SKM-1 (cell line): ENCODE measurements around the gene RBM7.
A peak's percentile ranks its signal among the peaks of the same experiment; 100 is the strongest.

Source experiments
- DNase-seq: peaks from one replicate; lab custom pipeline; 2025; ENCODE audit not compliant: unreplicated experiment; lab: John Stamatoyannopoulos, UW

The RBM7 gene, protein sequence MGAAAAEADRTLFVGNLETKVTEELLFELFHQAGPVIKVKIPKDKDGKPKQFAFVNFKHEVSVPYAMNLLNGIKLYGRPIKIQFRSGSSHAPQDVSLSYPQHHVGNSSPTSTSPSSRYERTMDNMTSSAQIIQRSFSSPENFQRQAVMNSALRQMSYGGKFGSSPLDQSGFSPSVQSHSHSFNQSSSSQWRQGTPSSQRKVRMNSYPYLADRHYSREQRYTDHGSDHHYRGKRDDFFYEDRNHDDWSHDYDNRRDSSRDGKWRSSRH

GRCh38 chr11:114400216-114400914 is at the start of gene RBM7, which contains the start of gene C11orf71:
Gene RBM7, plus strand, starts transcription at chr11:114400666. Its CDS starts 6 bp downstream, at chr11:114400672.
Gene C11orf71, minus strand, starts transcription at chr11:114400511. Its CDS starts 180 bp downstream, at chr11:114400331.
- DNase-seq, result peak; percentile 92

DNA sequence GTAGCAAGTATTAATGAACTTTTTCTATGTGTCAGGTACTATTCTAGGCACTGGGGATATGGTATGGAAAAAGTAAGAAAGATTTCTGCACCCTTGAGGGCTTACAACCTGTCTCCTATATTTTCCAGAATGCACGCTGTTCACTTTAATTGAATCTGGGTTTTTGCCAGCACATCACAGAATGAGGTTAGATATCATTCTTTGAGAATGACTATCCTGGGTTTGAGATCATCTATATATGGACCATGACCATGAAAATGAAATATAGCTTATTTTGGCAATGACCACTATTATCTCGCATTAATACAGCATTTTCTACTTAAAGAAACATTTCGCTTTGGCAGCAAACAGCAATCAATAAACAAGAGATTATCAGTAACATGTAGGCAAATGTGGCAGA is 47.0 kb upstream of the RBM7 start:
- DNase-seq, result no peak

DNA sequence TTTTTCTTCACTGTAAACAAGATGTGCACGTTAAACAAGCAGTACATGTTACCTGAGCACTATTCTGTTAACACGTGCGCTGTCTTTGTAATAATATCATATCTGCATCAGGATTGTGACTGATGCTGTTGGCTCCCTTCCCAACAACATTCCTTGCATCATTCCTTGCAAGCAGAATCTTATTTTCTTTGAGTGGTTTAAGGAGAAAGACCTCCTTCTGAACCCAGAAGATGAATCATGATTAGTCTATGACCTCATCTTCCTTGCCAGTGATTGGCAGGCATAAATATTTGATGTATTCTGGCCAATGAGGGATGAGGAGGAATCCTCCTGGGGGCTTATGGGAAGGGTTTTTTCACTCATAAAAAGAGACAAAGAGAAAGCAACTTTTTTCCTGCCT is 46.4 kb upstream of the RBM7 start:
- no peak for DNase-seq

- DNase-seq, result no peak
Measured at GRCh38 chr11:114358716-114359115, 41.8 kb upstream of the RBM7 start.

DNA sequence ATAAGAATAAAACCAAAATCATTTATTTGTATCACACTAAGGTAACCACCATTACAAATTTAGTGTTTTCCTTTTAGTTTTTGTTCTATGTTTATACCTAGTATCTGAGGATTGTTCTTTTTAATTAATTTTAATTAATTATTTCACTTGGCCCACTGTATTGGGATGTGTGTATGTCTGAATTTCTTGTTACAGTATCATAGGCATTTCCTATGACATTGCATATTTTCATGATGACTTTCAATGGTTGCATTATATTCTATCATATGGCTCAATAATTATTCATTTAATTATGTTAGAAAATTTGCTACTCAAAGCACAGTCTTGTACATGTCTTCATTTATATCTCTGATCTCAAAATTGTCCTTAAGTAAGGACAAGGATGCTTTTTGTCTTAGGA is 41.1 kb upstream of the RBM7 start:
- DNase-seq, result no peak

- DNase-seq, result no peak
Measured at GRCh38 chr11:114362326-114362725, 38.1 kb upstream of the RBM7 start.

GRCh38 chr11:114362958-114363357 is 37.5 kb upstream of the RBM7 start:
- DNase-seq, result no peak

DNA sequence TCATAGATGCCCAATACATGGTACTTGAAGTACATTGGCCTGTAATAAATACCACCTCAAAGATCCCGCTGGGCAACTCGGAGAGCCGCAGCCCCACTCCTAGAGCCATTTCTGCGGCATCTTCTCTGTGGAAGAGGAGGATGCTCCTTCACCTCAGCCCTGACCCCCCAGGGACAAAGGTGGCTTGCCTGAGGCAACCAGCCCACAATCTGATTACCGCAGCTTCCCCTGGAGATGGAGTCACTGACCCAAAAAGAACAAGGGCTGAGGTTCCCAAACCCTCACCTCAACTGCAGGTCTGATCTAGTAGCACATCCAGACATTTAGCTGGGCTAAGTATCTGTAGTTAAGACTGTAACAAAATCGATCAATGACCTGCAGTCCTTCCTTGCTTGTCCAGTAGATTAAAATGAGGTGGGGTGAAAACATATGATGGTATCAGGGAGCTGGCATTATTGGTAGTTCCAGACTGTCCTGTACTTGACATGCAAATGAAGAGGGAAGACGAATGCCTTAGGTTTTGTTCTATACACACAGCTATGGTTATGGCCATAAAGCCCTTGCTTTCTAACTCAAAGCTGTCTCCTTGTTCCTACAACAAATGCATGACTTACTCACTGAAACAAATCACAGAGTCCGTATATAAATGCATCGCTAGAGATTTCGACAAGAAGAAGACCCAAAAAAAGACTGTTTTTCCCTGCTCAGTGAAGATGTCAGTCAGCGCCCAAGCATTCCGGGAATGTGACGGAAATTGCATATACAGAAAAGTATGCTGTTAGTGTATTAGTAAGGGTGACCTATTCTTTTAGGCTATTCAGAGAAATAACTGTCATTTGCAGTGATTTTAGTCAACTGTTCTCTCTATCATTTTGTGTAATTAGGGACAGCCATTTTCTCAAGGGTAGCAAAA is 33.9 kb upstream of the RBM7 start:
- DNase-seq, result no peak

DNA sequence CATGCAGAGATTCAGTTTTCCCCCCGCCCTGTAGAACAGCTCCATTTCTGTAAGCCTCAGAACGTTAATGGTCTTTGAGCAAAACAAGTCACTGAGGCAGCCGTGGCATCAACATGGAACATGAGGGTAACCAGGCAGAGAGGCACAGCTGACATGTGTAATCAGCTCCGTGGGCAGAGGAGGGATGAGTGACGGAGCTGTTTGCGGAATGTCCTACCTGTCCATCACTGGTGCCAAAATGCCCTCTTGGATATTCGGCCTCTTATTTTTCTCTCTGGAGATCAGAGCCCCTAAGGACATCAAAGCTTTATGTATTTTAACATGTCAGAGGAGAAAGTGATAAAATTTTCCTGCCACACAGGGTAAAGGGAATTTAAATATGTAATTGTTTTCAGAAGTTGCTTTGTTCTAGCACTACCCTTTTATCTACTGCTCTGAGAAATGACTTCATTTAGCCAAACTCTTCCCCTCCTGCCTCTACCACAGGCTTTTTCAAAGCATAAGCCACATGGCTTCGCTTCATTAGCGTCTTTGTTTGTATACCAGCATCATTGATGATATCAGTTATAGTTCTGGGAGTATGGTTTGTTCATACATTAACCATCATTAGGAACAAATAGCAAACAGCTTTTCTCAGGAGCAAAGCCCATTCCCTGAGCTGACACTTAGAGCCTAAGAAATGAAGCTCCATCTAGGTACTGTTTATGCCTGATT is 33.1 kb upstream of the RBM7 start:
- DNase-seq, result no peak

GRCh38 chr11:114368918-114369680 is 31.4 kb upstream of the RBM7 start:
- DNase-seq, result no peak

GRCh38 chr11:114375052-114375451 is 25.4 kb upstream of the RBM7 start:
- DNase-seq, result no peak

DNA sequence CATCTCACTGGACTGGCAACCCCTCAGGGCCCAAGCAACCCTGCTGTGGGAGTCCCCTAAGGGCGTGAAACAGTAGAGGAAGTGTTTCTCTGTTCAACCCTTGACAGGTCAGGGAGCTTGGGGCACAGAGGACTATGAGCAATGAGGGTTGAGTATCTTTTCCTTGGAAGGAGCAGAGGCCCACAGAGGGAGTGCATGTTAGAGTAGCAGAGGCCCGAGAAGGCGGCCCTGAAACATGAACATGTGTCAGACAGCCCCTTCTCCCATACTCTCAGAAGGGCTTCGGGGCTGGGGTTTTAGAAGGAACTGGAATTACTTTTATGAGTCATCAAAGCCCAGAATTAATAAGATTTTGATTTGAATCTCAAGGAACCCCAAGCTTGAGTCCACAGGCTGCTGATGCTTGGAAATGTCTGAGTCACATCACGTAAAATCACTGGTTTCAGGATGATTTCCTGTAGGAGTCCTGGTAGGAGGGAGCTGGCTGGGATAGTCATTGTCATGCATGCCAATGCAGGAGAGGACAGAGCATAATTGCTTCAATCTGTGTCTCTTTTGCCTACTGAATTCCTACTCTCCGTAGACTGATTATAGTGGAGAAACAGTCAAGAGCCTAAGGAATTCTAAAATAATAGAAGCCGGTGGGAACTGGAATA is 22.7 kb upstream of the RBM7 start:
- no peak for DNase-seq

- DNase-seq, result no peak
Measured at GRCh38 chr11:114379394-114380069, 20.9 kb upstream of the RBM7 start.

- DNase-seq, result no peak
Measured at GRCh38 chr11:114382509-114382908, 18.0 kb upstream of the RBM7 start.

GRCh38 chr11:114384487-114384886 is 16.0 kb upstream of the RBM7 start:
- no peak for DNase-seq

DNA sequence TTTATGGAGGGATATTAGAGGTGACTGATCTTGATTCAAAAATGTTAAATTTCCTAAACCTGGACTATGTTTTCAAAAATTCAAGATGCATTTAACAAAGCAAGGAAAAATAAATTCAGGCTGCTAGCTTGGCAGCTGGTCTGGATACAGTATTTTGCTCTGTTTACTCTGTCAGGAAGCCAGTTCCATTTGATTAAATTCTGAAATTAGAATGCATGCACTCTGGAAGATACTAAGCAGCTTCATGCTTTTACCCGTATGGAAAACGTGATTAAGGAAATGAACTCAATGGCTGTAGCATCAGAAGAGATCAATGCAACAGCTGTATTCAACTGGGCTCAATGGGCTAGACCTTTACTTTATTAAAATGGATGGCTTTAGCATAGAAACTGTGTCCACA is 14.3 kb upstream of the RBM7 start:
- no peak for DNase-seq

DNA sequence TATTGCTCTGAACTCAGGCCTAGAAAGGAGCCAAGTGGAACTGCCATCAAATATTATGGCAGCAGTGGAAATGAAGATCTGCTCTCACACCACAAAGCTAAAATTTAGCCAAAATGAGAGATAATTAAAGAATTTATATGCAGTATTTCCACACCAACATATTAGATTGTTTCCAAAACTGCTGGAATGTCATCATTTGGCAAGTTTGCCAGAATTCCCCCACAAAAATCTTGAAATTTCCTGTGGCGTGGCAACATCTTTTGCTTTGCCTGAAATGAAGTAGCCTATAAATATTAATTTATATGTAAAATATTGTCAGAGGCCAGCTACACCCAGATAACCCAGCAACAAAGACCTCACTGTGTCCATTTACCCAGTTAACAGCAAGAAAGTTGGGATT is 13.9 kb upstream of the RBM7 start:
- DNase-seq, result no peak

DNA sequence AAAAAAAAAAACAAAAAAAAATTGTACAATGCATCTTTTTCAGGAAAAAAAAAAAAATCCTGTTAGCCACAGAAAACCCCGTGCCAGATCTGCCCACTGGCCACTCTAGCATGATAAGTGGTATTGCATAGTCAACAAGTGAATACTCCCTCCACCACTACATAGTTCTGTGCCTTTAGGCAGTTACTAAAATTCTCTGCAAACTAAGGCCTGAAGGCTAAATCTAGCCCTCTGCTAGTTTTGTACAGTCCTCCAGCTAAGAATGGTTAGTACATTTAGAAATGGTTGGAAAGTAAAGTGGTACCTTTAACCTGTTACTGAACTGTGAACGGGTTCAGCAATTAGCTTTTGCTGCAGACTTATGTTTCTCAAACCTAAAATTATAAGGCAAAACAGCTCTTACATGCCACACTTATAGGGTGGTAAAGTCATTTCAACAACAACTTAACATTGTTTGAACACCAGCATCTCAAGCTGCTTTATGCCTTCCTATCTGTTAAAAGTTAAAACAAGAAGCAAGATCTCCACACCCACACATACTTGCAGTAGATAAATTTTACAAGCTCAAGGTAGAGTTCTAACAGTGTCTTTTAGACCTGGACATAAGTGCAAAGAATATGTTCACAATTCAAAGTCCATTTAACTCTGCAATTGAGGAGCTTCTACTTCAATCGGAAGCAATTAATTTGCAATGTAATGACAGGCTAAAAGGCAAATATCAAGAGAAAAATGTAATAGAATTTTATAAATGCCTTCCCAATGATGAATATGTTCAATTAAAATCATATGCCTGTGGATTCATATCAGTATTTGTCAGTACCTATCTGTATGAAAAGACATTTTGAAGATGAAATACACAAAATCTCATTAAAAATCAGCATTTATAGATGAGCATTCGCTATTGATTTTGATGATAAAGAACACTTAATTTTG is 7.5 kb upstream of the RBM7 start:
- no peak for DNase-seq
